Lower leg skin (tissue), 3 donors: ENCODE measurements around the gene YWHAG.

Experiments
- POLR2A ChIP-seq, 2 donors: fragments of 450-650 bp; IDR thresholded peaks; one replicate each; pipeline ENCODE4 v1.6.1; 2016 to 2017; ENCODE audit warnings: antibody characterized with exemption in 2 of 2, mild to moderate bottlenecking in 1 of 2, moderate library complexity in 1 of 2
- TF ChIP-seq, protein P1 (sequence below), 3 donors: fragments of 450-650 bp; IDR thresholded peaks; one replicate each; pipeline ENCODE4 v1.5.1; 2016; ENCODE audit warnings: antibody characterized with exemption in 3 of 3, mild to moderate bottlenecking in 3 of 3, moderate library complexity in 2 of 3

DNA sequence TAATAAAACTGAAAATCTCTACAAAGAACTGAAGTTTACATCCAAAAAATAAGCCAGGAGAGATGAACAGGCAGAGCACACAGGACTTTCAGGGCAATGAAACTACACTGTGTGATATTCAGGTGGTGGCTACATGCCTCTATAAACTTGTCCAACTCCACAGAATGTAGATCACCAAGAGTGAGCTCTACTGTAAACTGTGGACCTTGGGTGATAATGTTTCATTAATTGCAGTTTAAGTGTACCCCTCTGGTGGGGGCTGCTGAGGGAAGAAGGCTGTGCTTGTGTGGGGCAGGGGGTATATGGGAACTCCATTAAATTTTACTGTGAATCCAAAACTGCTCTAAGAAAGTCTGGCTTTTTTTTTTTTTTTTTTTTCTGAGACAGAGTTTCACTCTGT is 22.7 kb downstream of the YWHAG start:
- TF ChIP-seq, protein P1, sequence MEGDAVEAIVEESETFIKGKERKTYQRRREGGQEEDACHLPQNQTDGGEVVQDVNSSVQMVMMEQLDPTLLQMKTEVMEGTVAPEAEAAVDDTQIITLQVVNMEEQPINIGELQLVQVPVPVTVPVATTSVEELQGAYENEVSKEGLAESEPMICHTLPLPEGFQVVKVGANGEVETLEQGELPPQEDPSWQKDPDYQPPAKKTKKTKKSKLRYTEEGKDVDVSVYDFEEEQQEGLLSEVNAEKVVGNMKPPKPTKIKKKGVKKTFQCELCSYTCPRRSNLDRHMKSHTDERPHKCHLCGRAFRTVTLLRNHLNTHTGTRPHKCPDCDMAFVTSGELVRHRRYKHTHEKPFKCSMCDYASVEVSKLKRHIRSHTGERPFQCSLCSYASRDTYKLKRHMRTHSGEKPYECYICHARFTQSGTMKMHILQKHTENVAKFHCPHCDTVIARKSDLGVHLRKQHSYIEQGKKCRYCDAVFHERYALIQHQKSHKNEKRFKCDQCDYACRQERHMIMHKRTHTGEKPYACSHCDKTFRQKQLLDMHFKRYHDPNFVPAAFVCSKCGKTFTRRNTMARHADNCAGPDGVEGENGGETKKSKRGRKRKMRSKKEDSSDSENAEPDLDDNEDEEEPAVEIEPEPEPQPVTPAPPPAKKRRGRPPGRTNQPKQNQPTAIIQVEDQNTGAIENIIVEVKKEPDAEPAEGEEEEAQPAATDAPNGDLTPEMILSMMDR (IDR thresholded peaks at IDR 0.05), result no peak
- TF ChIP-seq POLR2A (IDR thresholded peaks at IDR 0.05), result no peak
